ENCODE data around the gene HACD2.
"Not testable (repeated sequence)": the region's sequence is repeated elsewhere in the genome, so short reads cannot be mapped to it uniquely, and the experiment has no call there.

Gene HACD2

DNA sequence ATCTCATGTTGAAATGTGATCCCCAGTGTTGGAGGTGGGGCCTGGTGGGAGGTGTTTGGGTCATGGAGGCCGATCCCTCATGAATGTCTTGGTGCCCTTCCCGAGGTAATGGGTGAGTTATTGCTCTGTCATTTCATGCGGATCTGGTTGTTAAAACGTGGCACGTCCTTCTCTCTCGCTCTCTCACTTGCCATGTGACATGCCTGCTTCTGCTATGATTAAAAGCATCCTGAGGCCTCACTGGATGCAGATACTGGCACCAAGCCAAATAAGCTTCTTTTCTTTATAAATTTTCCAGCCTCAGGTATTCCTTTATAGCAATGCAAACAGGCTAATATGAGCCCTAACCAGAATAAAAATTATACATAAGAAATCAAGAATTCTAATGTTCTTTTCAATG, 31.7 kb upstream of the HACD2 start:
- DNase-seq, result no peak
- in situ Hi-C loops (cut with HindIII; ENCODE audit: low pct_ligation_motif_present, low pct_unique_long_range_greater_than_20kb, low sequenced_read_pairs), result no loop called here

DNA sequence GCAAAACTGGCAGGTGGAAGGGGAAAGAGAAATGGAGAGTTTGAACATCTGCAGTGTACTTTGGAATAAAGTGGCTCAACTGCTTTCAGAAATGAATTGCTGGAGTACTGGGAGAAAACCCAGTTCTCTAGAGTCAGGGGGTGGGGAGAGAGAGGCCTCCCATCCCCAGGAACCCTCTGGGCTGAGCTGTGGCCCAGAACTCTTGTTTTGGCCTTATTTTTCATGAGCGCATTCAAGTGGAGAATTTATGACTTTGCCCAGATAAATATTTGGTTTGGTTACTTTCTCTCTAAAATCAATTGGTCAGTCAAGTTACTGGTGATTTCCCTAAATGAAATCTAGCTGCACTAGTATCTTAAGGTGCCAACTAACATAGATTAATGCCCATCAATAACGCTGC, 28.7 kb upstream of the HACD2 start:
- DNase-seq, result no peak
- in situ Hi-C loops (cut with HindIII; ENCODE audit: low pct_ligation_motif_present, low pct_unique_long_range_greater_than_20kb, low sequenced_read_pairs), result no loop called here

DNA sequence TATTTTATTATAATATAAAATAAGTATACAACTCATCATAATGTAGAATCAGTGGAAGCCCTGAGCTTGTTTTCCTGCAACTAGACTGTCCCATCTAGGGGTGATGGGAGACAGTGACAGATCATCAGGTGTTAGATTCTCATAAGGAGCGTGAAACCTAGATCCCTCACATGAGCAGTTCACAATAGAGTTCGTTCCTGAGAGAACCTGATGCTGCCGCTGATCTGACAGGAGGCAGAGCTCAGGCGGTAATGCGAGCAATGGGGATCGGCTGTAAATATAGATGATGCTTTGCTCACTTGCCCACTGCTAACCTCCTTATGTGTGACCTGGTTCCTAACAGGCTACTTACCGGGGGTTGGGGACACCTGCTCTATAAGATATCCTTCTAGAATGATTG, 26.8 kb upstream of the HACD2 start:
- in situ Hi-C loops (cut with HindIII; ENCODE audit: low pct_ligation_motif_present, low pct_unique_long_range_greater_than_20kb, low sequenced_read_pairs), result not testable (repeated sequence)

DNA sequence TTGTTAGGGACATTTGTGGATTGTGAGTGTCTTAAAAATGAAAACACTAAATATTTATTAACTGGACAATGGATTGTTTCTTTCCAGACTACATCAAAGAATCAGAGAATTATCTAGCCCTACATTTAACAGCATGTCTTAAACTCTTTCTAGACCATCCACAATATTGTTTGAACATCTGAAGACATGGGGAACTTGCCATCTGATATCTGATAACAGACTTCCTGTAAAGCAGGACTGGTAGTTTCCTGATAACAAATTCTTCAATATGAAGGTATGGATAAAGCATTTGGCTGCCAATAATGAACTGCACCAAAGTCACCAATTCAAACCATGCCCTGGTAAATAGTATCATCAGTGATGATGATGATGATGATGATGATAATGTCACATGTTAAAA, 26.2 kb upstream of the HACD2 start:
- in situ Hi-C loops (cut with HindIII; ENCODE audit: low pct_ligation_motif_present, low pct_unique_long_range_greater_than_20kb, low sequenced_read_pairs), result no loop called here
- DNase-seq, result no peak

More for the DNA sequence above, 26.8 kb upstream of the HACD2 start:
- not testable (repeated sequence) for DNase-seq

DNA sequence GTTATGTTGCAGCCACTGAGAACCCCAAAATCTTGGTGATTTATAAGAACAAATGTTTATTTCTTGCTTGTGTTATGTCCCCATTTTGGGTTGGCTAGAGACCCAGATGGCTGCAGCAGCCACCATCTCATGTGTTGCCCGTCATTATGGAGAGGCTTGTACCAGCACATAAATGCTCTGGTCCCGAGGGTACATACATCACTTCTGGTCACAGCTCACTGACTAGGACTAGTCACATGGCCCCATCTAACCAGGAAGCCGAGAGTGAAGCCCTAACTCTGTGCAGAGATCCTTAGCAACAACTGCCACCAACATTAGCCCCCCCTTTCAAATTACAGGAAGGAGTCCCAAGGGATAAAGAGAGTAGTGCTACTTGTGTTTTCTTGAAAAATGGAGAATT, 25.5 kb upstream of the HACD2 start:
- no peak for DNase-seq
- in situ Hi-C loops (cut with HindIII; ENCODE audit: low pct_ligation_motif_present, low pct_unique_long_range_greater_than_20kb, low sequenced_read_pairs), result no loop called here

DNA sequence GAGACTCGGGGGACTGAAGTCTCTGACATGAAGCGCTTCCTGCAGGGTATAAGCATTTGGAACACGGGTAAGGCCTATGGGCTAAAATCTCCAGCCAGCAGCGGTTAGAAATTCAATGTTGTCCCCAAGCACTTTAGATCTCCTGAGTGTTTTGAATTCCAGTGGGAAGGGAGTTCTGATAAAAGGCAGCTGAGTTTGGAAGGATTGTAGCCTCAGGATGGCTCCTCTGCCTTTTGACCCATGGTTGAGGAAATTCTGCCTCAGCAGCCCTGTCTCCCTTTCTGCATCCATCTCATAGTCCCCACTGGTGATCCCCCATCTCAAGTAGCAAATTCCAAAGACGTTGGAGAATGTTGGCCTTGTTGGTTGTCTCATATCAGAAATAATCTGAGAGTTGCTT, 24.2 kb upstream of the HACD2 start:
- in situ Hi-C loops (cut with HindIII; ENCODE audit: low pct_ligation_motif_present, low pct_unique_long_range_greater_than_20kb, low sequenced_read_pairs), result no loop called here
- no peak for DNase-seq

DNA sequence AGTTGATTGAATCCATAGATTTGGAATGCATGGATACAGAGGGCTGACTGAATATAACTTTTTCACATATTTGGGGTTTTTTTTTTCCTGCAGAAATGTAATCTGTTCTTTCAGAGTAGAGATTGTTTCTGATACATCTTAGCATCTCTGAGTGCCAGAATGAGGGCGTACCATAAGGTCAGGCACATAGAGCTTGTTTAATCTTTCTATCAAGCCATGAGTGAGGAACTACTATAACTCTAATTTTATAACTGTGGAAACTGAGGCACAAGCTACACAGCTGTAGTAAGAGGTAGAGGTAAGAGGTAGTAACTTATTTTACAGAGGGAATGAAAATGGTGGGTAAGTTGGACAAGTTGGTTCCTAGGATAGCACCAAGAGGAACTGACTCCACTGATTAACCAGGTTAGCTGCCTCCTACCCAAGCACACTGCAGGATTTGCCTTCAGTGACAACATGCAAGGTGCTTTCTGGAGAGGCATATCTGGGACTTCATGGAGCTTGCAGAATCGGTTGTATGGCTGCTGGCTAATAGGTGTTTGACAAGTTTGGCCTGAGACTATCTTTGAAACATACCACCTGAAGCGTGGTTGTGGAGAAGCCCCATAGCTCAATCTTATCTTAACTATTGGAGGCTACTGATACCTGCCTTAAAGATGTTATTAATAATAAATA, 23.5 kb upstream of the HACD2 start:
- no peak for DNase-seq
- in situ Hi-C loops (cut with HindIII; ENCODE audit: low pct_ligation_motif_present, low pct_unique_long_range_greater_than_20kb, low sequenced_read_pairs), result no loop called here

DNA sequence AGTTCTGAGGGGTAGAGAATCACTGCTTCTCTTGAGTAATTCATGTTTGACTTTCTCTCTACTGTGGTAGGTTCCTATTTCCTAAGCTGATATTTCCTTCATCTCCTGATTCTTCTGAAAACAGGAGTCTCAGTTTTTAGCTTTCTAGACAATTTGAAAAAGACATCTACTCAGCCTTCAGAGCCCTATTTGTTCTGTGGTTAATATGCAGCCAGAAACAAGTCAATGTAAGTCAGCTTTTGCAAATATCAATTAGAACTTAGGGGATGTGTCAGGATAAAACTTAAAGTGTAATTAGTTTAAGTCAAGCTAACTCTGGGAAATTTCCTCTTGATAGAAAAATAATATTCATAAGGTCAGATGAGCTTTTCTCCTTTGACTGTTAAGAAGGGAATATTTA, 21.7 kb upstream of the HACD2 start:
- DNase-seq, result no peak
- in situ Hi-C loops (cut with HindIII; ENCODE audit: low pct_ligation_motif_present, low pct_unique_long_range_greater_than_20kb, low sequenced_read_pairs), result no loop called here

DNA sequence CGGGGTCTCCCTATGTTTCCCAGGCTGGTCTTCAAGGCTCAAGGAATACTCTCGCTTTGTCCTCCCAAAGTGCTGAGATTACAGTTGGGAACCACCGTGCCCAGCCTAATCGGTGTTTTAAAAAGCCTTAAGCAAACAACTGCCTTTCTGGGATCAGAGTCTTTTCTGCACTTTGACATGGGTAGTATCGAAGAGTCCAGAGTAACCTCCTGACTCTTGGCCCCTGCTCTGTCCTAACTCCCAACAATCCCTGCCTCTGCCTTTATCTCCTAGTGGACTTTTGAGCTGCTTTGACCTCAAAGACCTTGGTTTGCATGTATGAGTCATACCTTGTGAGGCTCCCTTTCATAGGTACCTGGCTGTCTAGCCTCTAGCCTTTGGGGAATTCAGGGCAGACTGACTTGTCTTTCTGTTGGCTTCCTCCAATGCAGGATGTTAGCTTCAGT, 21.0 kb upstream of the HACD2 start:
- peak; percentile 30 for DNase-seq
- in situ Hi-C loops (cut with HindIII; ENCODE audit: low pct_ligation_motif_present, low pct_unique_long_range_greater_than_20kb, low sequenced_read_pairs), result no loop called here

DNA sequence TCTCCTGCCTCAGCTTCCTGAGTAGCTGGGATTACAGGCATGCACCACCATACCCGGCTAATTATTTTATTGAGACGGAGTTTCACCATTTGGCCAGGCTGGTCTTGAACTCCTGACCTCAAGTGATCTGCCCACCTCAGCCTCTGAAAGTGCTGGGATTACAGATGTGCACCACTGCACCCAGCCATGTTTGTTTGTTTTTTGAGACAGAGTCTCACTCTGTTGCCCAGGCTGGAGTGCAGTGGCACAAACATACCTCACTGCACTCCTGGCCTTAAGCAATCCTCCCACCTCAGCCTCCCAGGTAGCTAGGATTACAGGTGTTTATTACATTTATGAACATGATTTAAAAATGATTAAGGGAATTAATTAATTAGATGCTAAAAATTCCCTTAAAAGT, 18.3 kb upstream of the HACD2 start:
- DNase-seq; in situ Hi-C loops (cut with HindIII; ENCODE audit: low pct_ligation_motif_present, low pct_unique_long_range_greater_than_20kb, low sequenced_read_pairs): not testable (repeated sequence)

DNA sequence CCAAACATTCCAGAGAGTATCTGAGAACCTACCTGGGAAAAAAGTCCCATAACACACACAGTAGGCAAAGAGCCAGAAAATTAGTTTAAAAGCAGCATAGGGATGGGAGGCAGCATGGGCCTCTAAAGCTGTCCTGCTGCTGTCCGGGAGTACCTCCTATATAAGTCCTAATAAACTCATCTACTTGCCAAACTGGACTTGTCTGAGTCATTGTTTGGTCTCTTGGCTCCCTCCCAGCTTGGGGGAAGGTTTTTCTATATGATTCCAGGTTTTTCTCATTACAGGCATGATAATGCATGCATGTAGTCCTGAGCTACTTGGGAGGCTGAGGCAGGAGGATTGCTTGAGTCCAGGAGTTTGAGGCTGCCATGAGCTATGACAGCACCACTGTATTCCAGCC, 17.5 kb upstream of the HACD2 start:
- peak; percentile 18 for DNase-seq
- in situ Hi-C loops (cut with HindIII; ENCODE audit: low pct_ligation_motif_present, low pct_unique_long_range_greater_than_20kb, low sequenced_read_pairs), result no loop called here

DNA sequence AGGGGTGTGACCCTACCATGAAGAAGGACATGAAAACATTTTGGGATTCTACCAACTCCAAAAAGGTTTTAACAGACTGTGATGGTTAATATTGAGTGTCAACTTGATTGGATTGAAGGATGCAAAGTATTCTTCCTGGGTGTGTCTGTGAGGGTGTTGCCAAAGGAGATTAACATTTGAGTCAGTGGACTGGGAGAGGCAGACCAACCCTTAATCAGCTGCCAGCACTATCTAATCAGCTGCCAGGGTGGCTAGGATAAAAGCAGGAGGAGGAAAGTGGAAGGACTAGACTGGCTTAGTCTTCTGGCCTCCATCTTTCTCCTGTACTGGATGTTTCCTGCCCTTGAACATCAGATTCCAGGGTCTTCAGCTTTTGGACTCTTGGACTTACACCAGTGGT, 16.0 kb upstream of the HACD2 start:
- in situ Hi-C loops (cut with HindIII; ENCODE audit: low pct_ligation_motif_present, low pct_unique_long_range_greater_than_20kb, low sequenced_read_pairs); DNase-seq: not testable (repeated sequence)

DNA sequence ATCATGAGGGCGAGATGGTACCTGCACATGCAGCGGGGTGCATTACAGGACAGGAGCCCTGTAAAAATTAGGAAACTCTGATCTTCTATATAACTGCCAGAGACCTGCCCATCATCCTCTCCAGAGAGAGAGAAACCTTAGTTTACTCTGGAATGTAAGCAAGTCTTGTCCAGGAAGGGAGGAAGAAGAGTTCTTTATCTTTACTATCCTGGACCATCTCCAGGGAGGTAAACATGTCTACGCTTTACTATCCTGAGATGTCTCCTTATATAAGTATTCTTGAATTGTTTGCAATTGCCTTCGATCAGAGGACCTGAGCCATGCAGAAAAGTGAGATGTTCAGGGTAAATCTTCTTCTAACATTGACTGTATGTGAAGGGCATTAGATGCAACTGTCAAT, 12.7 kb upstream of the HACD2 start:
- DNase-seq, result no peak
- in situ Hi-C loops (cut with HindIII; ENCODE audit: low pct_ligation_motif_present, low pct_unique_long_range_greater_than_20kb, low sequenced_read_pairs), result no loop called here

DNA sequence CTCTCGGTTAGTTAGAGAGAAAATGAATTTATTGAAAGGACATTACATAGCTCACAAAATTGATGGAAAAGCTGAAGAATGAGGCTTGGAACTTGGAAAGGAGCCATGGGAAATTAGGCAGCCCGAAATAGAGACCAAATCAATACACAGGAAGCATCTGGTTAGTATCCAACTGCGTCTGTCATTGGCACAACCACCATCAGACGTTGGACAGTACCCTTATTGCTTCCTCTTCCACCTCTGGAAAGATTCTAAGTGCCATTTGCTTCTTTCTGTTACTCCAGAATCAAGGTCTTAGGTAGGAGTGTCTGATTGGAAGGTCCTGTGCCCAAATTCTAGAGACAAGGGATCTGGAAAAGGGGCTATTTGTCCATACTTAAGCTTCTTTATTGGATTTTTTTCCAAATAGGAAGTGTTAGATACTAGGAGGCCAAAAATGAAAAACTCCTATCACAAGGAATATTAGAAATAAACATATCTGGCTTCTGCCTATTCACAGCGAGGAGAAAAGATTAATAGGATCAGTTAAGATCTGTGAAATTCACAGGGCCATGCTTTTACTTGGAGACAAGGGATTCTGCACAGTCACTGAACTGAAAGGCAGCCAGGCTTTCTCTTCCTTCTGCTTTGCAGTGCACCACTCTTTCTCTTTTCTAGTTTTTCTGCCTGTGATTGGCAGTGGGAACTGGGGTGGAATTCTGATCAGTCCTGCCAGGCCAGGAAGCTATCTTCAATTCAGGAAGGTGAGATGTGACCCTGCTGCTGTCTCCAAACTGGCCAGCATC, 10.7 kb upstream of the HACD2 start:
- in situ Hi-C loops (cut with HindIII; ENCODE audit: low pct_ligation_motif_present, low pct_unique_long_range_greater_than_20kb, low sequenced_read_pairs), result no loop called here

DNA sequence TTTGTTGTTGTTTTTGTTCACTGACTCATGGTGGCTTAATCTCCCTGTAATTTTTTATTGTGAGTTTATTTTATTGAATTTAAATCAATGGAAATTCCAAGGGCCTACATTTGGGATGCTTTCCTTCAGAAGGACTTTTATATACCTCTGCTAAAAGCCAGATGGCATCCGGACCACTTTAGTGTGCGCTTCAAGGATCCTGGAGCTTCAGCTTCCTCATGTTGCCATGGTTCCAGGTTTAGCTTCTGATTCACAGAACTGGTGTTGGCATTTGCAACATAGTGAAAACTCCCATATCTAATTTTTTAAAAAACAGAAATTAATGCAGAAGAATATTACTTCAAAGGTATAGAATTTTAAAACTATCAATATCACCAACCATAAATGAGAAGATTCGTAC, 8.5 kb upstream of the HACD2 start:
- in situ Hi-C loops (cut with HindIII; ENCODE audit: low pct_ligation_motif_present, low pct_unique_long_range_greater_than_20kb, low sequenced_read_pairs), result no loop called here
- no peak for DNase-seq

More for the DNA sequence above, 10.7 kb upstream of the HACD2 start:
- no peak for DNase-seq

DNA sequence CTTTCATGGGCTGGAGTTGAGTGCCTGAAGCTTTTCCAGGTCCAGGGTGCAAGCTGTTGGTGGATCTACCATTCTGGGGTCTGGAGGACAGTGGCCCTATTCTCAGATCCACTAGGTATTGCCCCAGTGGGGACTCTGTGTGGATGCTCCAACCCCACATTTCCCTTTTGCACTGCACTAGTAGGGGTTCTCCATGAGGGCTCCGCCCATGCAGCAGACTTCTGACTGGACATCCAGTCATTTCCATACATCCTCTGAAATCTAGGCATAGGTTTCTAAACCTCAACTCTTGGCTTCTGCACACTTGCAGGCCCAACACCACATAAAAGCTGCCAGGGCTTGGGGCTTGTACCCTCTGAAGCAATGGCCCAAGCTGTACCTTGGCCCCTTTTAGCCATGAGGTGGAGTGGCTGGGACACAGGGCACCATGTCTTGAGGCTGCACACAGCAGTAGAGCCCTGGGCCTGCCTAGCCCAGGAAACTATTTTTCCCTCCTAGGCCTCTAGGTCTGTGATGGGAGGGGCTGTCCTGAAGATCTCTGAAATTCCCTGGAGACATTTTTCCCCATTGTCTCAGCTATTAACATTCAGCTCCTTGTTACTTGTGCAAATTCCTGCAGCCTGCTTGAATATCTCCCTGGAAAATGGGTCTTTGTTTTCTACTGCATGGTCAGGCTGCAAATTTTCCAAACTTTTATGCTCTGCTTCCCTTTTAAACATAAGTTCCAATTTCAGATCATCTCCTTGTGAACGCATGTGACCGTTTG, 6.0 kb upstream of the HACD2 start:
- DNase-seq, result no peak
- in situ Hi-C loops (cut with HindIII; ENCODE audit: low pct_ligation_motif_present, low pct_unique_long_range_greater_than_20kb, low sequenced_read_pairs), result no loop called here

DNA sequence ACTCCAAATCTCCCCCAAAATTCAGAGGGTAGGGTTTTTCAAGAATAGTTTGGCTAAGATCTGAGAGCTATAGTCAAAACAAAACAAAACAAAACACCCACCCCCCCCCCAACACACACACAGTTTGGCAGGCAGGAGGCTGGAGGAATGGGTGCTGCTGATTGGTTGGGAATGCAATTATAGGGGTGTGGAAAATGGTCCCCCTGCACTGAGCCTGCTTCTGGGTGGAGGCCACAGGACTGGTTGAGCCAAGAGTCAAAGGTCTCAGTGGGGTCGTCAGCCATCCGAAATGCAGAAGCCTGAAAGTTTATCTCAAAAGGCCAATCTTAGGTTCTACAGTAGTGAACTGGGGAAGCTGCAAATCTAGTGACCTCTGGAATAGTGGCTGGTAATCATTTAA, 2.5 kb upstream of the HACD2 start:
- in situ Hi-C loops (cut with HindIII; ENCODE audit: low pct_ligation_motif_present, low pct_unique_long_range_greater_than_20kb, low sequenced_read_pairs), result no loop called here
- no peak for DNase-seq

DNA sequence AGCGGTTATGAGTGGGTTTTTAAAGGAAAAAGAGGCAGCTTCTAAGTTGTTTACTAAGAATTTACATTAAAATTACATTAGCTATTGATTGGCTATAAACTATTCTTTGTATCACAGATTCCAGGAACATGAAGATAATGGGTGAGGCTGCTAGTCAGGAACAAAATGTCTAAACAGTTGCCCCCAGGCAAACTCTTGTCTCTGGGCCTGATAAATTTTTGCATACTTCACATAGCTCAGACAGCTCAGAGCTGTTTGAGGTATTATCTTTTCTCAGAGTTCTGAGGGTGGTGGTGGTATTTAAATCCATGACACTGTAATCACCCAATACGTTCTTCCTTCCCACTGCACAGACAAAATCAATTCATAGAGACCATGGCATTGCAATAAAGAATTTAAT, 2.1 kb upstream of the HACD2 start:
- no peak for DNase-seq
- in situ Hi-C loops (cut with HindIII; ENCODE audit: low pct_ligation_motif_present, low pct_unique_long_range_greater_than_20kb, low sequenced_read_pairs), result no loop called here

DNA sequence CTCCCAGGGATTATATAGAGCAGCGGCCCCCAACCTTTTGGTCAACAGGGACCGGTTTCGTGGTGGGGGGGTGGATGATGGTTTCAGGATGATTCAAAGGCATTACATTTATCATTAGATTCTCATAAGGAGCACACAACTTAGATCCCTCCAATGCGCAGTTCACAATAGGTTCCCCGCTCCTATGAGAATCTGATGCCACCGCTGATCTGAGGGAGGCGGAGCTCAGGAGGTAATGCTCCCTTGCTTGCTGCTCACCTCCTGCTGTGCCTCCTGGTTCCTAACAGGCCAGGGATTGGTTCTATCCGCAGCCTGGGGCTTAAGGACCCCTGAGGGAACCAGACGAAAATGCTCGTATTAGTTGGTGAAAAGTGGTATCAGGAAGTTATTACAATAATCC, 1.3 kb upstream of the HACD2 start:
- in situ Hi-C loops (cut with HindIII; ENCODE audit: low pct_ligation_motif_present, low pct_unique_long_range_greater_than_20kb, low sequenced_read_pairs), result no loop called here

More for the DNA sequence above, 1.3 kb upstream of the HACD2 start:
- DNase-seq, result peak; percentile 70

Data from ACHN (cell line).